Stomach (tissue), 4 donors: ENCODE results near the gene TMEM231.

Experiments
- CTCF ChIP-seq, 7 experiments: fragments of 450-650 bp in 4 of 7; fragments of 200-600 bp in 3 of 7; sonication (generic) in 3 of 7; IDR thresholded peaks; one replicate each; pipeline ENCODE4 v1.5.1; 2016 to 2019; ENCODE audit warnings: antibody characterized with exemption in 7 of 7, control low read depth in 2 of 7, mild to moderate bottlenecking in 1 of 7
- EP300 ChIP-seq: sonication (generic); formaldehyde crosslinking; IDR thresholded peaks from one replicate; pipeline ENCODE4 v1.6.1; 2017; ENCODE audit warnings: antibody characterized with exemption
- POLR2A ChIP-seq, 4 donors: fragments of 450-650 bp; IDR thresholded peaks; one replicate each; pipeline ENCODE4 v1.6.1; 2016; ENCODE audit warnings: antibody characterized with exemption in 4 of 4, control low read depth in 2 of 4, mild to moderate bottlenecking in 1 of 4, moderate library complexity in 1 of 4
- POLR2AphosphoS5 ChIP-seq, 3 donors: sonication (generic); formaldehyde crosslinking; IDR thresholded peaks; one replicate each; pipeline ENCODE4 v1.6.1; 2016; ENCODE audit warnings: antibody characterized with exemption in 3 of 3

GRCh38 chr16:75537776-75538175 lies 18.3 kb downstream of the TMEM231 start:
- TF ChIP-seq CTCF (IDR thresholded peaks at IDR 0.05) (no peak), EP300 (no peak), POLR2A (IDR thresholded peaks at IDR 0.05) (no peak), POLR2AphosphoS5 (IDR thresholded peaks at IDR 0.05) (no peak)
